Fibroblast of lung (primary cell): ENCODE results near the gene HTR7.

Source experiments
- EZH2 ChIP-seq: IDR thresholded peaks from 2 replicates; pipeline ENCODE4 v1.5.1; 2012; ENCODE audit warnings: low read length, control low read depth, mild to moderate bottlenecking; ENCODE audit errors: missing control alignments
- TF ChIP-seq, protein P1 (sequence below), 2 donors: IDR thresholded peaks in 1 of 2; conservative IDR thresholded peaks in 1 of 2; 1 replicate in 1 of 2; 2 replicates in 1 of 2; pipeline ENCODE4 v1.5.1; 2011 to 2012; ENCODE audit warnings: low read length in 2 of 2, control low read depth in 1 of 2, inconsistent platforms in 1 of 2, low read depth in 1 of 2, mild to moderate bottlenecking in 1 of 2

DNA sequence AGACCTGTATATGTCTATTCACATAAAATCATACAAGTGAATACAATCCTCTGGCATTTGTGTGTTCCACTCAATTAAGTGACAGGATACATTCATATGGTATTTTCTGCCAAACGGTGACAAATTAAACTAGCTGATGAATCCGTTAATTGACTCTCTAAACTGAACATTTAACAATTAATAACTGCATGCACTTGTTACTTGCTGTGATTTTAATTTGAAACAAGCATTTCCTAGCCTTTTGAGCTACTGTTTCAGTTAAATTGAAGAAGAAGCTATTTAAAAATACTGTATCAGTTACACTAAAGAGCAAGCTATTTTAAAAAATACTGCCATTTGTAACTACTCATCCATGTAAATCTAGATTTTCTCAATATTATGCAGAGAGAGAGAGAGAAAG lies 67.4 kb downstream of the HTR7 start:
- TF ChIP-seq, protein P1, sequence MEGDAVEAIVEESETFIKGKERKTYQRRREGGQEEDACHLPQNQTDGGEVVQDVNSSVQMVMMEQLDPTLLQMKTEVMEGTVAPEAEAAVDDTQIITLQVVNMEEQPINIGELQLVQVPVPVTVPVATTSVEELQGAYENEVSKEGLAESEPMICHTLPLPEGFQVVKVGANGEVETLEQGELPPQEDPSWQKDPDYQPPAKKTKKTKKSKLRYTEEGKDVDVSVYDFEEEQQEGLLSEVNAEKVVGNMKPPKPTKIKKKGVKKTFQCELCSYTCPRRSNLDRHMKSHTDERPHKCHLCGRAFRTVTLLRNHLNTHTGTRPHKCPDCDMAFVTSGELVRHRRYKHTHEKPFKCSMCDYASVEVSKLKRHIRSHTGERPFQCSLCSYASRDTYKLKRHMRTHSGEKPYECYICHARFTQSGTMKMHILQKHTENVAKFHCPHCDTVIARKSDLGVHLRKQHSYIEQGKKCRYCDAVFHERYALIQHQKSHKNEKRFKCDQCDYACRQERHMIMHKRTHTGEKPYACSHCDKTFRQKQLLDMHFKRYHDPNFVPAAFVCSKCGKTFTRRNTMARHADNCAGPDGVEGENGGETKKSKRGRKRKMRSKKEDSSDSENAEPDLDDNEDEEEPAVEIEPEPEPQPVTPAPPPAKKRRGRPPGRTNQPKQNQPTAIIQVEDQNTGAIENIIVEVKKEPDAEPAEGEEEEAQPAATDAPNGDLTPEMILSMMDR (conservative IDR thresholded peaks at IDR 0.05 in 1 of 2, IDR thresholded peaks at IDR 0.05 in 1 of 2; ENCODE audit: low read depth in 1 of 2, low read length in 2 of 2), result no peak
- TF ChIP-seq EZH2, result no peak
